ENCODE measurements around the gene INPP5J. TPM values are rescaled to one million over a fixed set of nuclear protein-coding genes. Genes with fewer than 3 reads are reported as not detected.
"Not testable (repeated sequence)": the region's sequence is repeated elsewhere in the genome, so short reads cannot be mapped to it uniquely, and the experiment has no call there.

The INPP5J gene, protein sequence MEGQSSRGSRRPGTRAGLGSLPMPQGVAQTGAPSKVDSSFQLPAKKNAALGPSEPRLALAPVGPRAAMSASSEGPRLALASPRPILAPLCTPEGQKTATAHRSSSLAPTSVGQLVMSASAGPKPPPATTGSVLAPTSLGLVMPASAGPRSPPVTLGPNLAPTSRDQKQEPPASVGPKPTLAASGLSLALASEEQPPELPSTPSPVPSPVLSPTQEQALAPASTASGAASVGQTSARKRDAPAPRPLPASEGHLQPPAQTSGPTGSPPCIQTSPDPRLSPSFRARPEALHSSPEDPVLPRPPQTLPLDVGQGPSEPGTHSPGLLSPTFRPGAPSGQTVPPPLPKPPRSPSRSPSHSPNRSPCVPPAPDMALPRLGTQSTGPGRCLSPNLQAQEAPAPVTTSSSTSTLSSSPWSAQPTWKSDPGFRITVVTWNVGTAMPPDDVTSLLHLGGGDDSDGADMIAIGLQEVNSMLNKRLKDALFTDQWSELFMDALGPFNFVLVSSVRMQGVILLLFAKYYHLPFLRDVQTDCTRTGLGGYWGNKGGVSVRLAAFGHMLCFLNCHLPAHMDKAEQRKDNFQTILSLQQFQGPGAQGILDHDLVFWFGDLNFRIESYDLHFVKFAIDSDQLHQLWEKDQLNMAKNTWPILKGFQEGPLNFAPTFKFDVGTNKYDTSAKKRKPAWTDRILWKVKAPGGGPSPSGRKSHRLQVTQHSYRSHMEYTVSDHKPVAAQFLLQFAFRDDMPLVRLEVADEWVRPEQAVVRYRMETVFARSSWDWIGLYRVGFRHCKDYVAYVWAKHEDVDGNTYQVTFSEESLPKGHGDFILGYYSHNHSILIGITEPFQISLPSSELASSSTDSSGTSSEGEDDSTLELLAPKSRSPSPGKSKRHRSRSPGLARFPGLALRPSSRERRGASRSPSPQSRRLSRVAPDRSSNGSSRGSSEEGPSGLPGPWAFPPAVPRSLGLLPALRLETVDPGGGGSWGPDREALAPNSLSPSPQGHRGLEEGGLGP
- 19.8 and 25.9 TPM in 2 replicates for total RNA-seq
- polyA plus RNA-seq = 21.9 and 26.0 TPM in 2 replicates

DNA sequence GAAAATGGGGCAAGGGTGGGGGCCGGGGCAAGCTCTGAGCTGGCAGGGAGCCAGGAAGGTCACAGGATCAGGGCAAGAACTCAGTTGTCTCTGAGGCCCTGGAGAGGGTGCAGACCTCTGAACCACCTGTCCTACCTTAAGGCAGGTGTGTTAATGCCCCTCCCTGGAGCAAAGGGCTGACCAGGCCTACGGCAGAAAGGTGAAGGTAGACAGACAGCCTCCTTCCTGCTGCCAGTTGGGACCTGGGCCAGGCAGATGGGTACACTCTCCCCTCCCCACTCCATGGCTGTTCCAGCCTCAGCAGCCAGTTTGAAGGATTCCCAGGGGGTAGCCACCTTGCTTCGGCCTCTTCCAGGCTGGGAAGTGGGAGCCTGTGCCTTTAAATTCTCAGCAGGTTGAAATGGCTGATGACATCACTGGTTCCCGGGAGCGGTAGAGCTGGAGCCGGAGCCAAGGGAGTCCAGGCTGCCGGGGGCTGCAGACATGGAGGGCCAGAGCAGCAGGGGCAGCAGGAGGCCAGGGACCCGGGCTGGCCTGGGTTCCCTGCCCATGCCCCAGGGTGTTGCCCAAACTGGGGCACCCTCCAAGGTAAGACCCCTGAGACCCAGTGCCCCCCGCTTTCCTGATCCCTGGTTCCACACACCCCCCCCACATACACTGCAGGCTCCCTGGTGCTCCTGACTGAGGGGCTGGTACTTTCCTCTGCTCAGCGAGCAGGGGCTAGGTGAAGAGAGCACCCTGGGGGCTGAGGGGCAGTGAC, at the start of gene INPP5J:
TSS of gene INPP5J (plus strand) at position 435 of the 760 bp plus-strand sequence. CDS start at position 484, 49 bp downstream.
- H3K36me3 ChIP-seq = no peaks in the 10 kb centered on the region
- peak; percentile 60 to 84 for DNase-seq (ENCODE audit: low read depth in 1 of 2, low spot score in 1 of 2)
- TF ChIP-seq, protein P1, sequence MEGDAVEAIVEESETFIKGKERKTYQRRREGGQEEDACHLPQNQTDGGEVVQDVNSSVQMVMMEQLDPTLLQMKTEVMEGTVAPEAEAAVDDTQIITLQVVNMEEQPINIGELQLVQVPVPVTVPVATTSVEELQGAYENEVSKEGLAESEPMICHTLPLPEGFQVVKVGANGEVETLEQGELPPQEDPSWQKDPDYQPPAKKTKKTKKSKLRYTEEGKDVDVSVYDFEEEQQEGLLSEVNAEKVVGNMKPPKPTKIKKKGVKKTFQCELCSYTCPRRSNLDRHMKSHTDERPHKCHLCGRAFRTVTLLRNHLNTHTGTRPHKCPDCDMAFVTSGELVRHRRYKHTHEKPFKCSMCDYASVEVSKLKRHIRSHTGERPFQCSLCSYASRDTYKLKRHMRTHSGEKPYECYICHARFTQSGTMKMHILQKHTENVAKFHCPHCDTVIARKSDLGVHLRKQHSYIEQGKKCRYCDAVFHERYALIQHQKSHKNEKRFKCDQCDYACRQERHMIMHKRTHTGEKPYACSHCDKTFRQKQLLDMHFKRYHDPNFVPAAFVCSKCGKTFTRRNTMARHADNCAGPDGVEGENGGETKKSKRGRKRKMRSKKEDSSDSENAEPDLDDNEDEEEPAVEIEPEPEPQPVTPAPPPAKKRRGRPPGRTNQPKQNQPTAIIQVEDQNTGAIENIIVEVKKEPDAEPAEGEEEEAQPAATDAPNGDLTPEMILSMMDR (IDR thresholded peaks at IDR 0.05; ENCODE audit: low read depth, low read length) = no peak

DNA sequence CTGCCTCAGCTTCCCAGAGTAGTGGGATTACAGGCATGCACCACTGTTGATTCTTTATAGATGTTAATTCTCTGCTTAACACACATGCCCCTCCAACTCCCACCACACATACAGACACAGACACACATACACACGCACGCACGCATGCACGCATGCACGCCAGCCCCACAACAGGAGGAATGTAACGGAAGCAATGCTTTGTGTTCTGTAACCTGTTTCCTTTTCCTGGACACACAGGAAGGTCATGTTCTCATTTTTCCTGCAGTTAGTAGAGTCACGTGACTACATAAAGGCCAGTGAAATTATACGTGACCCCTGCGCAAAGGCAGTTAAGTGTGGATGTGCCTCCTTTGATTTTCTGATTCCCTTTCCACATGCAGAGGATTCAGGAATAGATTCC, 49.6 kb upstream of the INPP5J start:
- H3K36me3 ChIP-seq, H3K27me3 ChIP-seq, H3K27ac ChIP-seq: not testable (repeated sequence)

More for the DNA sequence above, at the start of gene INPP5J:
- Histone ChIP-seq H3K27ac (peak within 1 kb of the TSS; percentile 81), H3K4me1 (ENCODE audit: low read depth) (peaks cover 45% of the 10 kb centered on the region), H3K4me3 (peak within 1 kb of the TSS; percentile 56), H3K9me3 (ENCODE audit: low read depth) (no peaks in the 10 kb centered on the region), H3K27me3 (no peaks in the 10 kb centered on the region)

DNA sequence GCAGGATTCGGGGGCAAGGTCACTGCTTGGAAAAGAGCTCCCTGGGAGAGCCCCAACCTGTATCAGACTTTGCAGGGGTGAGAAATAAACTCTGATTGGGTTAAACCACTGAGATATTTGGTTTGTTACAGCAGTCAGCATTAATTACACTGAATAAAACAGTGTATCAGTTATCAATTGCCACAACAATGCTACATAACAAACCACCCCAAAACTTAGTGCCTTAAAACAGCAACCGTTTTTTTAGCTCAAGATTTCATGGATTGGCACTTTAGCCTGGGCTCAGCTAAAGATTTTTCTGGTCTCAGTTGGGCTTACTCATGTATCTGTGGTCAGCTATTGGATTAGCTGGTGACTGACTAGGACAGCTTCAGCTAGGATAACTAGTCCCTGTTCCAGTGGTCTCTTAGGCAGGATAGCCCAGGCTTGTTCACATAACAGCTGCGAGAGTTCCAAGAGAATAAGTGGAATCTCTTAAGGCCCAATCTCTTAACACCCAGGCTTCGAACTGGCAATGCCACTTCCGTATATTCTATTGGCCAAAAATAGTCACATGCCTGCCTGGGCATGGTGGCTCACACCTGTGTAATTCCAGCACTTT, 49.1 kb upstream of the INPP5J start:
- not testable (repeated sequence) for H3K27ac ChIP-seq; H3K36me3 ChIP-seq; DNase-seq (ENCODE audit: low read depth in 1 of 2, low spot score in 1 of 2); H3K27me3 ChIP-seq; H3K4me3 ChIP-seq; H3K9me3 ChIP-seq (ENCODE audit: low read depth); H3K4me1 ChIP-seq (ENCODE audit: low read depth)

More for the DNA sequence above, 49.6 kb upstream of the INPP5J start:
- H3K9me3 ChIP-seq (ENCODE audit: low read depth); H3K4me1 ChIP-seq (ENCODE audit: low read depth); DNase-seq (ENCODE audit: low read depth in 1 of 2, low spot score in 1 of 2); H3K4me3 ChIP-seq: not testable (repeated sequence)

DNA sequence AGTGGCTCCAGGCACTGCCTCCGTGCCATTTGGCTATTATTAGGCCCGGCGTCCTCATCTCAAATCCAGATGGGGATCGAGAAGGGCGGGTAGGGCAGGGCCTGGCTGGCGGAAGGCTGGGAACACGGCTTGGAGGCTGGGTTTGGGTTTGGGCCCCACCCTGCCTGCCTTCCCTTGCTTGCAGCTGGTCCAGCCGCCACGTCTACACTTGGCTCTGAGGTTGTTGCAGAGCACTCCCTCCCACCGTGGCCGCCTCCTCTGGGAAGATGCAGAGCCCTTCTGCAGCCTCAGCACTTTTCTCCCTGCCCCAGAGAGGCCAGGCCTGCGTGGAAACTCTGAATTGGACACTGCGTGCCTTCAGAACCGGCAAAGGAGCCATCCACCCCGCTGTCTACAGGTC, 46.8 kb upstream of the INPP5J start:
- peak in 1 of 2 donors; percentile 89 for DNase-seq (ENCODE audit: low read depth in 1 of 2, low spot score in 1 of 2)

DNA sequence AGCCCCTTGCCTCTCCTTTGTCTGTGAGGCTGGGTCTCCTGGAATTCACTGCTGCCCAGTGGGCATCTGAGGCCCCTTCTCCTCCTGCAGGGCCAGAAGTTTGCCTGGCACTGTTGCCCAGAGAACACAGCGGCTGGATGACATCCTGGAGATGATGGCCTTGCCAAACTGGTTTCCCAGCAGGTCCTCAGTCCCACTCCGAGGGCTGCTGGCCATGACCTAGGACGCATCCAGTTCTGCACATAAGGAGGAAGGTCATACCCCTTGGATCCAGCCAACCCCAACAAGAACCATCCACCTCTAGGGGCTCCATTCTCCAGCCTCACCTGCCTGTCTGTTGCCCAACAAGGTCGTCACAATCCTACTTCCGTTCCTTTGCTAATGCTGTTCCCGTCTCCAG, 45.1 kb upstream of the INPP5J start:
- TF ChIP-seq, protein P1 (IDR thresholded peaks at IDR 0.05; ENCODE audit: low read depth, low read length) = no peak
- Histone ChIP-seq H3K27me3 (no peaks in the 10 kb centered on the region), H3K4me3 (no peak overlapping the region), H3K36me3 (no peaks in the 10 kb centered on the region), H3K27ac (no peak overlapping the region), H3K4me1 (ENCODE audit: low read depth) (no peaks in the 10 kb centered on the region), H3K9me3 (ENCODE audit: low read depth) (no peaks in the 10 kb centered on the region)
- no peak for DNase-seq (ENCODE audit: low read depth in 1 of 2, low spot score in 1 of 2)

More for the DNA sequence above, 46.8 kb upstream of the INPP5J start:
- H3K4me3 ChIP-seq = no peak overlapping the region
- H3K27me3 ChIP-seq = no peaks in the 10 kb centered on the region
- no peak overlapping the region for H3K27ac ChIP-seq
- H3K9me3 ChIP-seq (ENCODE audit: low read depth) = no peaks in the 10 kb centered on the region
- H3K36me3 ChIP-seq = no peaks in the 10 kb centered on the region
- no peaks in the 10 kb centered on the region for H3K4me1 ChIP-seq (ENCODE audit: low read depth)
- TF ChIP-seq, protein P1 (IDR thresholded peaks at IDR 0.05; ENCODE audit: low read depth, low read length) = no peak

DNA sequence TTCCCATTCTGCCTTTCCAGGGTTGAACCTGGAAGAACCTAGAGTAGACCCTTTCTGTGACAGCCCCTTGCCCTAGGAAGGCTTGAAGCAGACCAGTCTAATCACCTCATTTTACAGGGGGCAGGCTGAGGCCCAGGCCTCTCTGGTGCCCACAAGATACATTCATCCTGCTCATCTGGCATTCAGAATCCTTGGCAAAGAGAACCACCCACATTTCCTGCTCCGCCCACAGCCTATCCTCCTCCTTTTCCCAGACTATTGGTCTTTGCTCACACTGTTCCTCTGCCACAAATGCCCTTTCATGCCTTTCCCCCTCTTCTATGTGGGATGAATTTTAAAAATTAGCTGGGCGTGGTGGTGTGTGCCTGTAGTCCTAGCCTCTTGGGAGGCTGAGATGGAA, 44.4 kb upstream of the INPP5J start:
- H3K27me3 ChIP-seq; H3K4me3 ChIP-seq; H3K9me3 ChIP-seq (ENCODE audit: low read depth); H3K4me1 ChIP-seq (ENCODE audit: low read depth); H3K36me3 ChIP-seq; H3K27ac ChIP-seq: not testable (repeated sequence)
- DNase-seq (ENCODE audit: low read depth in 1 of 2, low spot score in 1 of 2) = peak in 1 of 2 donors; percentile 30

All from cardiac muscle cell (in vitro differentiated cells and primary cell).